Suprapubic skin (tissue), 4 donors: ENCODE data around the gene TAC4. TPM values are rescaled to one million over a fixed set of nuclear protein-coding genes. Genes with fewer than 3 reads are reported as not detected.

ENCODE experiments used
- DNase-seq, 2 donors: peaks; one replicate each; pipeline ENCODE4 v3.0.0-alpha.2; 2019; ENCODE audit warnings: low spot score in 2 of 2
- H3K27ac ChIP-seq: fragments of 200-600 bp; sonication (generic); one replicate; pipeline ENCODE4 v1.5.1; 2019
- H3K27me3 ChIP-seq: fragments of 200-600 bp; sonication (generic); one replicate; pipeline ENCODE4 v1.5.1; 2019
- H3K36me3 ChIP-seq: fragments of 200-600 bp; sonication (generic); one replicate; pipeline ENCODE4 v1.5.1; 2019
- H3K4me1 ChIP-seq: fragments of 200-600 bp; sonication (generic); one replicate; pipeline ENCODE4 v1.5.1; 2019
- H3K4me3 ChIP-seq: fragments of 200-600 bp; sonication (generic); one replicate; pipeline ENCODE4 v1.5.1; 2019; ENCODE audit warnings: mild to moderate bottlenecking
- H3K9me3 ChIP-seq: fragments of 200-600 bp; sonication (generic); one replicate; pipeline ENCODE4 v1.5.1; 2019
- EP300 ChIP-seq: sonication (generic); formaldehyde crosslinking; IDR thresholded peaks from one replicate; pipeline ENCODE4 v1.6.1; 2017; ENCODE audit warnings: antibody characterized with exemption
- POLR2A ChIP-seq, 2 donors: fragments of 450-650 bp; IDR thresholded peaks; one replicate each; pipeline ENCODE4 v1.6.1; 2017; ENCODE audit warnings: antibody characterized with exemption in 2 of 2, mild to moderate bottlenecking in 2 of 2, moderate library complexity in 2 of 2
- POLR2AphosphoS5 ChIP-seq, 3 donors: sonication (generic); formaldehyde crosslinking; IDR thresholded peaks; one replicate each; pipeline ENCODE4 v1.6.1; 2017; ENCODE audit warnings: antibody characterized with exemption in 3 of 3
- WGBS: methylation state at CpG from one replicate; pipeline ENCODE4 v1.1.5; 2018; 5-methylcytosine and 5-hydroxymethylcytosine counted together
- total RNA-seq, 4 donors: library from RNA; depleted of rRNA; stranded (reverse); fragments of >200 nt; gene quantifications; one replicate each; pipeline ENCODE4 v1.1.0, GENCODE V29; 2016
- TF ChIP-seq, protein P1 (sequence below), 2 donors: fragments of 200-600 bp in 1 of 2; fragments of 450-650 bp in 1 of 2; sonication (generic) in 1 of 2; IDR thresholded peaks; one replicate each; pipeline ENCODE4 v1.5.1; 2016 to 2019; ENCODE audit warnings: antibody characterized with exemption in 2 of 2, mild to moderate bottlenecking in 1 of 2, moderate library complexity in 1 of 2

TAC4 gene
- total RNA-seq, 4 donors from 2014 or later: not detected

DNA sequence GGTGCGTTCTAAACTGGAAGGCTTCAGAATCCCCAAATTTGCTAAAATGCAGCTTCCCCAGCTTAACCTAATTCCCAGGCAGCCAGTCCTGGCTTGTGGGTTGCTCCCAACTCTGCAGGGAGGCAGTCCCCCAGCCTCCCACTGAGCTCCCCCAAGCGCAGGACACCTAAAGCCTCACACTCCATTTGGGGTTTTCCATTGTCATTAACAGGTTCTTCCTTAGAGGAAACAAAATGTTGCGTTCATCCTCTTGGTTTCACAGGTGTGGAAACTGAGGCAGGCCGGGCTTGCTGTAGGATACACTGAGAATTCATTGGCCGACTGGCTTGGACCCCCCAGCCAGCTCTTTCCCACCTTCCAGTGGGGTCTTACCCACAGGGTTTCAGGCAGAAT lies 2.3 kb upstream of the TAC4 start:
- Histone ChIP-seq H3K27ac (no peak overlapping the region), H3K9me3 (no peaks in the 10 kb centered on the region), H3K4me3 (no peak overlapping the region), H3K36me3 (peaks cover 10% of the 10 kb centered on the region), H3K27me3 (no peaks in the 10 kb centered on the region), H3K4me1 (peaks cover 23% of the 10 kb centered on the region)
- TF ChIP-seq, protein P1, sequence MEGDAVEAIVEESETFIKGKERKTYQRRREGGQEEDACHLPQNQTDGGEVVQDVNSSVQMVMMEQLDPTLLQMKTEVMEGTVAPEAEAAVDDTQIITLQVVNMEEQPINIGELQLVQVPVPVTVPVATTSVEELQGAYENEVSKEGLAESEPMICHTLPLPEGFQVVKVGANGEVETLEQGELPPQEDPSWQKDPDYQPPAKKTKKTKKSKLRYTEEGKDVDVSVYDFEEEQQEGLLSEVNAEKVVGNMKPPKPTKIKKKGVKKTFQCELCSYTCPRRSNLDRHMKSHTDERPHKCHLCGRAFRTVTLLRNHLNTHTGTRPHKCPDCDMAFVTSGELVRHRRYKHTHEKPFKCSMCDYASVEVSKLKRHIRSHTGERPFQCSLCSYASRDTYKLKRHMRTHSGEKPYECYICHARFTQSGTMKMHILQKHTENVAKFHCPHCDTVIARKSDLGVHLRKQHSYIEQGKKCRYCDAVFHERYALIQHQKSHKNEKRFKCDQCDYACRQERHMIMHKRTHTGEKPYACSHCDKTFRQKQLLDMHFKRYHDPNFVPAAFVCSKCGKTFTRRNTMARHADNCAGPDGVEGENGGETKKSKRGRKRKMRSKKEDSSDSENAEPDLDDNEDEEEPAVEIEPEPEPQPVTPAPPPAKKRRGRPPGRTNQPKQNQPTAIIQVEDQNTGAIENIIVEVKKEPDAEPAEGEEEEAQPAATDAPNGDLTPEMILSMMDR (IDR thresholded peaks at IDR 0.05): no peak
- WGBS: 93% methylated on average over 3 of the region's 5 CpGs
- DNase-seq: no peak

DNA sequence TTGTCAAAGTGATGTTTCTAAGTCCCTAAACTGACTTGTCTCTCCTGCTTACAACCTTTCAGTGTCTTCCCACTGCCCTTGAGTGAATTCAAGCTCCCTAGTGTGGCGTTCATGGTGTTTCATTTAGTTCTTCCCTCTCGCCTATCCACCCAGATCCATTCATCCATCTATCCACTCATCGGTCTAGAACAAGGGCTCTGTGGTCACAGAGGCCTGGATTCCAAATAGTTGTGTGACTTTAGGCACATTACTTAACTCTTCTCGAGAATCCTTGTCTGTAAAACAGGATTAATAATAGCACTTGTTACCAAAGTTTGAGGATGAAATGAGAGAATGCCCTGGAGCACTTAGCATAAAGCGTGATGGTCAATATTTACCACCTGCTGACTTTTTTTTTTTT lies 870 bp upstream of the TAC4 start:
- no peak for DNase-seq
- Histone ChIP-seq H3K4me1 (peaks cover 34% of the 10 kb centered on the region), H3K36me3 (peaks cover 10% of the 10 kb centered on the region), H3K9me3 (no peaks in the 10 kb centered on the region), H3K27me3 (no peaks in the 10 kb centered on the region), H3K27ac (no peak overlapping the region), H3K4me3 (no peak overlapping the region)
- TF ChIP-seq, protein P1 (IDR thresholded peaks at IDR 0.05): no peak
- no peak for TF ChIP-seq EP300
- TF ChIP-seq POLR2AphosphoS5 (IDR thresholded peaks at IDR 0.05): no peak
- no peak for TF ChIP-seq POLR2A (IDR thresholded peaks at IDR 0.05)
- WGBS: 84% methylated on average over 5 of the region's 5 CpGs

DNA sequence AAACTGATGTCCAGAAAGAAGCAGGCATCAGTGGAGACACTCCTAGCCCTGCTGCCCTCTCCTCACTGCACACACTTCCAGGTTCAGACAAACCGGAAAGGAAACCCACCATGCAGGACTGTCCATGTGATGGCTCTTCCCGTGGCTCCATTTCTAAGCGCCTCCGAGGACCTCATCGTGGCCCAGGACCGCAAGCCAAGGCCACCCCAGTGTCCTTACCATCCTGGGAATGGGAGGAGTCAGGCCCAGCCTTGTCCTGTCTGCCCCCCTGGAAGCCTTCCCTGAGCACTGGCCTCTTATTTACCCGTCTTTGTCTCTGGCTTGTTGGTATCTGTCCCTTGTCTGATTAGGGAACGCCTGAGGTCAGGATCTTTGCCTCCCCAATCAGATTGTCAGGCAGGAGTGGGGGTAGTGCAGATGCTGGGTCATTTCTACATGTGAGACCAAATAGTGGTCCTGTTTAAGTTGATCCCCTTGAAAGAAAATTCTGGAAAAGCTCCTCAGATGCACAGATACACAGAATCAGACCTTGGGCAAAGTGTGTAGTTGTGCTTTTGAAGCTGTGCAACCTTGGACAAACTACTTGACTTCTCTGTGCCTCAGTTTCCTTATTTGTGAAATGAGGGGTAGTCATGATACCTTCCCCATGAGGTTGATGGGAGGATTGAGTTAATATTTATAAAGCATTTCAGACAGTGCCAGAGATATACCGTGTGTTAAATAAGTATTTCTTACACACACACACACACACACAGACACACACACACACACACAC lies 744 bp downstream of the TAC4 start:
- H3K27me3 ChIP-seq: no peaks in the 10 kb centered on the region
- H3K27ac ChIP-seq: no peak overlapping the region
- DNase-seq: no peak
- no peak overlapping the region for H3K4me3 ChIP-seq
- H3K9me3 ChIP-seq: no peaks in the 10 kb centered on the region
- no peak for TF ChIP-seq EP300
- peaks cover 10% of the 10 kb centered on the region for H3K36me3 ChIP-seq
- peaks cover 40% of the 10 kb centered on the region for H3K4me1 ChIP-seq
- WGBS: 85% methylated on average over 9 of the region's 9 CpGs

DNA sequence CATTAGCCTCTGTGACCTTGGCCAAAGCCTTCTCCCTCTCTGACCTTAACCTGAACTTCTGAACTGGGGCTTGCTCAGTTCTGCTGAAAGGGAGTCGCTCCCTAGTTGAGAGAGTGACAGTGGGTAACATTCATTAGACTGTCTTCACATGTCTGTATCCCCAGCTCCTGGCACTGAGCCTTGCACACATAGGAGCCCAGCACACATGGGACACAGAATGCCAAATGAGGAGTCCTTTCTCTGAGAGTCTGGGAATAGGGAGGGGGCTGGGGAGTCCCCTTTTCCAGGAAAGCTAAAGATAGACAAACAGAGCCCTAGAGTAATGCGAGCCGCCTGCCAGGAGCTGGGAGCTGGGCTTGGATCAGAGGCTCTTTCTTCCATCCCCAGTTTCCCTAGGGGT lies 2.5 kb downstream of the TAC4 start:
- H3K36me3 ChIP-seq: peaks cover 10% of the 10 kb centered on the region
- 36% methylated on average over 3 of the region's 3 CpGs for WGBS
- DNase-seq: no peak

DNA sequence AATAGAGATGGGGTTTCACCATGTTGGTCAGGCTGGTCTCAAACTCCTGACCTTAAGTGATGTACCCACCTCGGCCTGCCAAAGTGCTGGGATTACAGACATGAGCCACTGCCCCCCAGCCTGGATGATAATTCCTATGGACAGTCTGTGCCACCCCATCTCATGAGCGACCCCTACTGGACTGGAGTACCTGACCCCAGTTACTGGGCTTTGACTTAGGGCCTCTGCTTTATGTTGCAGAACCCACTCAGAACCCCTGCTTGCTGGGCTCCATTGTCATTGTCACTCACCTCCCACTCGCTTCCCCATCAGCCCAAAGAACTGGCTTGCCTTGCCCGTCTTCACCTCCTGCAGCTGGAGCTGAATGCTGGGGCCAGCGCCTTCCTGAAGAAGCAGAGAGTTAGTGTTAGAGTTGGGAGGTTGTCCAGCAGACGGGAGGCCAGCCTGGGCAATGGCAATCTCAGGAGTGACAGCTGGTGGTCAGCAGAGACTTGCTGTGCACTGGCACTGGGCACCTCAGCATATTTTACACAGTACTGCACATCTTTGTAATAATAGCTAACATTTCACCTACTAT lies 4.0 kb downstream of the TAC4 start:
- TF ChIP-seq POLR2A (IDR thresholded peaks at IDR 0.05) (no peak), POLR2AphosphoS5 (IDR thresholded peaks at IDR 0.05) (no peak), EP300 (no peak)
- TF ChIP-seq, protein P1 (IDR thresholded peaks at IDR 0.05): no peak
- Histone ChIP-seq H3K27me3 (no peaks in the 10 kb centered on the region), H3K36me3 (peaks cover 10% of the 10 kb centered on the region), H3K4me3 (no peak overlapping the region), H3K4me1 (peaks cover 24% of the 10 kb centered on the region), H3K27ac (no peak overlapping the region), H3K9me3 (no peaks in the 10 kb centered on the region)
- DNase-seq: no peak
- 92% methylated on average over 3 of the region's 6 CpGs for WGBS

More for the DNA sequence above, 2.5 kb downstream of the TAC4 start:
- Histone ChIP-seq H3K27me3 (no peaks in the 10 kb centered on the region), H3K27ac (no peak overlapping the region), H3K9me3 (no peaks in the 10 kb centered on the region), H3K4me1 (peaks cover 26% of the 10 kb centered on the region), H3K4me3 (no peak overlapping the region)
- TF ChIP-seq POLR2AphosphoS5 (IDR thresholded peaks at IDR 0.05): no peak
- no peak for TF ChIP-seq EP300
- TF ChIP-seq, protein P1 (IDR thresholded peaks at IDR 0.05): no peak
- no peak for TF ChIP-seq POLR2A (IDR thresholded peaks at IDR 0.05)
